Pons (tissue), 1 donor: ENCODE measurements around the gene FRS3.

Experiments
- DNase-seq: peaks from one replicate; pipeline ENCODE4 v3.0.0-alpha.2; 2016; ENCODE audit warnings: low spot score

FRS3 gene

GRCh38 chr6:41741625-41742490, 37.8 kb downstream of the FRS3 start:
- no peak for DNase-seq

- DNase-seq: no peak
Measured at GRCh38 chr6:41740366-41741162, 39.1 kb downstream of the FRS3 start.

DNA sequence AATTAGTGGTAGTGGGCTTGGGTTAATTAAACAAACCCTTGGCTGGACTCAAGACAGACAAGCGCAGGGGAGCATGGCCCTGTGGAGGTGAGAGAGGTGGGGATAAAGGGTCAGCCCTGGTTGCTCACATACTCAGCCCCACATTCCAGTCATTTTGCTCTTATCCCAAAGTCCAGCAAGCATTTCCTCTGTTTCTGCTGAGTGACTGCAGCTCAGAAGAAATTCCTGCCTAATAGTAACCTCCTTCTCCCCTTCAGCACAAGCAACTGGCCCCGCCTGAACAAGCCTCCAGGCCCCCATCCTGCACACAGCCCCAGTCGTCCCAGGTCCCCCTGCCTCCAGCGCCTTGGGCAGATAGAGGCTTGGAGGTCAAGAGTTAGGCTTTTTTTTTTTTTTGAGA, 40.7 kb downstream of the FRS3 start:
- no peak for DNase-seq

DNA sequence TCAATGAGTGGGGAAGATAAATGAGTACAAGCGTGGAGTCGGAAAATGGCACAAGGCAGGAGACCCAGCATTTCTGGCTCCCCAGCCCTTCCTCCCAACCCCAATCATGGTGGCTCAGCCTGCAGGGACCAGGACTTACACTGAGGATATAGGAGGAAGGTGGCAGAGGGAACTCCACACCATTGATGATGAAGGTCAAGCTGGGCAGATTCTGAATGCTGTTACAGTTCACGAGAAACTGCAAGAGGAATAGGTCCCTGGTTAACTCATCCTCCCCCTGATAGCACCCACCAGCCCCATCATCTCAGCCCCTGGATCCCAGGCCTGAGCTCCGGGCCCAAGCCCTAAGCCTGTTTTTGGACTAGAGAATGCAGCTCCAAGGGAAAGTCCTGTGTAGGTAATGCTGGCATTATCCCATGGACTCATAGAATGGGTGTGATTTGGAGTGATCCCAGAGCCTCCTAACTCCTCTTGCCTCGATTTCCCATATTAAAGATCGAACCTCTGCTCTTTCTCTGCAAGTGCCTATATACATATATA, 42.0 kb downstream of the FRS3 start:
- no peak for DNase-seq

DNA sequence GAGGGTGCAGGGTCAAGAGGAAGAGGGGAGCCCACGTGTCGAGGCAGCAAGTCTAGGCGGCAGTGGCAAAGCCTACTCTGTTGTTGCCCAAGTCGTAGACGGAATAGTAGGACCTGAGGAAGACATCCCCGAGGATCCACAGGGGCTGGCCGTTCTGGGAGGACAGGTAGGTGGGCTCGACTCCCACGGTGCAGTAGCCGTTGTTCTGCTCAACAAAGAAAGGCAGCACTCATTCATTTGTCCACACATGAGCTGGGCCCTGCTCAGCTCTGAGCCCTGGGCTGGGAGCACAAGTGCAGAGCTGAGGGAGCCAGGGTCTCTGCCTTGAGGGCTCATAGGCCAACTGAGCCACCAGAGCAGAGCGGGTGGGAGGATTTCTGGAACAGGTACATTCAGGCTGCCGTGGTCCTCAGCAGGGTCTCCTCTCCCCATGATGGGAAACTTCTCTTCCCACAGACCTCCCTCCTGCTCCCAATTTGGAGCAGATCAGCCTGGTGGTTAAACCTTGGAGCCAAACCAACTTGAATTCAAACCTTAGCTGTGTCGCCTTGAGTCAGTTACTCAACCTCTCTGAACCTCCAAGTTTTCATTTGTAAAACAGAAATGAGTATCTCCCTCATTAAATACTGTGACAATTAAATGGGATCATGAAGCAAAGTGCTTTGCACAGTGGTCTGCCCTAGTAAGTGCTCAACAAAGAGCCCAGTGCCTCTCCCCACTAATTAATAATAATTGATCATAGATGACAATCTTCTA, 42.7 kb downstream of the FRS3 start:
- no peak for DNase-seq

- DNase-seq: no peak
Measured at GRCh38 chr6:41736186-41736733, 43.4 kb downstream of the FRS3 start.

DNA sequence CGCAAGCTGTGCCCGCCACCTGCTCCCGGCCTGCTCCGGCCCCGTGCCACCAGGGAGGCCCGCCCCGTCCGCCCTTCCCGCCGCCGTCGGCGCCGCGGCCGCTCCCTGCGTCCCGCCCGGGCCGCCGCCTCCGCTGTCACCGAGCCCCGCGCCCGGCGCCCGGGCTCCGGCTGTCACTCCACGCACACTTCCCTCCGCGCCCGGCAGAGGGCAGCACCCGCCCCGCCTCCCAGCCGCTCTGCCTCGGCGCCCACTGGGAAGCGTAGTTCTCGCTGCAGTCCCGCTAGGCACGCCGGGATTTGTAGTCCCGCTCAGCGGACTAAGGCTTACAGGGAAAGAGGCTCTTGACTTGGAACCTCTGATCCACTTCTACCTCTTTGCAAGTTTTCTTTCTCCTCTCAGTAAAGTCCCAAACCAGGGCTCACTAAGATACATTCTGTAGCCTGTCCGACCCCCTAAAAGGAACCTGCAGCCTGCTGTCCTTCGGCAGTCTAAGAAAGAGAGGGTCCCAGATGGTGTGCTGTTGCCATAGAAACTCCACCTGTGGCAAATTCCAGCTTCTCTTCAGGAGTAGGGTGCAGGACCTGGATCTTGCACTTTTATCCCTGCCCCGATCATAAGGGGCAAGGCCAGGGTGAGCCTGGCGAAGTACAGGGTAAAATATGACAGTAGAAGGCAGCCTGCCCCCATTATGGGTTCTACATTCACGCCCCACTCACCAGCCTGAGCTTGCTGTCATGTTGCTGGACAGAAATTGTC, 44.1 kb downstream of the FRS3 start, which contains the start of gene TFEB:
Gene TFEB (minus strand): TSS at position 182 of the 759 bp plus-strand sequence. CDS start 44,395 bp downstream, outside the sequence.
- peak; percentile 95 for DNase-seq

DNA sequence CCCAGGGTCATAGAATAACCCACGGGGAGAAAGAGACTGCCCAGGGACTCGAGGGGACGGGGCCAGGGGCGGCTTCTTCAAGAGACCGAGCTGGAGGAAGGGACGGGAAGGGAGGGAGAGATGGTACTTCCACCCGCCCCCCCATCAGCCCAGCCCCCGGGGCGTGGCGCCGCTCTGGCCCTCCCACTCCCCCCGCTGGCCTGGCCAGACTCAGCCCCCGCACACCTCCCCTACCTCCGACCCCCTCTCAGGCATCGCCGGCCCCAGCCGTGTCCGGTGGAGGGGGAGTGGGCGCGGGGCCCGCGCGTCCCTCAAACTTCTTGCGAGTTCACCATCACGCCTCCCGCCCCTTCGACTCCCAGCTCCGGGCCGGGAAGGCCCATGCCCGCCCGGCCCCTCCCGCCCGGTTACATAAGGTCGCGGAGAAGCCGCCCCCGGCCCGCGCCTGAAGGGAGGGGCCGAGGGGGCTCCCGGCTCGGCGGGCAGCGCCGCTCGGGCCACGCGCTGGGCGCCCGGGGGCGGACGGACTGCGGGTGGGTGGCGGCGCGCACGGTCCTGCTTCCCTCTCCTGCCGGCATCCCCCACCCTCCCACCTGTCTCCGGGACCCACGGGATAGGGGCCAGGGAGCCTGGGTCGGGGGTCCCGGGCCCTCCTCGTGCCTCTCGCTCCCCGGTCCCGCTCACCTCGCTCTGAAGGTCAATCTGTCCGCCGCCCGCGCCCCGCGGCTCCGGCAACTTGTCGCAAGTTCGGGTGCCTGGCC, 44.9 kb downstream of the FRS3 start:
- DNase-seq: peak; percentile 90

- peak; percentile 86 for DNase-seq
Measured at GRCh38 chr6:41733707-41734665, 45.7 kb downstream of the FRS3 start.

GRCh38 chr6:41733360-41733706, 46.4 kb downstream of the FRS3 start:
- peak; percentile 54 for DNase-seq

GRCh38 chr6:41732591-41733359, 46.9 kb downstream of the FRS3 start:
- DNase-seq: peak; percentile 70

- no peak for DNase-seq
Measured at GRCh38 chr6:41732149-41732548, 47.6 kb downstream of the FRS3 start.

- peak; percentile 25 for DNase-seq
Measured at GRCh38 chr6:41731561-41732086, 48.1 kb downstream of the FRS3 start.

GRCh38 chr6:41730531-41731436, 48.9 kb downstream of the FRS3 start:
- DNase-seq: peak; percentile 66

- DNase-seq: peak; percentile 9
Measured at GRCh38 chr6:41729624-41730023, 50.1 kb downstream of the FRS3 start.

- DNase-seq: no peak
Measured at GRCh38 chr6:41728954-41729353, 50.7 kb downstream of the FRS3 start.
